Measurements from ENCODE around the gene CD48.

CD48 gene

DNA sequence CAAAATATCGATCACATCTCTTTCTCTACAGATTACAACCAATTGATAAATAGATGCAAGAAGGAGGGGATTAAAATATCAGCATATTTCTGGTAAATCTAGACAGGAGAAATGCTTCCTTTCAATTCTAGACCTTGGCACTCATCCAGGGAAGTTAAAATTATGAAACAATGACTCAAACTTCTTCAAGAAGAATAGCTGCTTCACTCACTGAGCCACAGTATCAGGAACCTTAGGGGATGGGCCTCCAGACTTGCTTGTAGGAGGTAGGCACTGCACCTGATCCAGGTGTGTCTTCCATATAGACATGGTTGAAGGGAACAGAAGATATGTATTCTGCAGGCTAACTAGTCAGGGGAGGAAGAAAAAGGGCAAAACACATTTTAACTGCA is 37.3 kb upstream of the CD48 start:
- H3K27me3 ChIP-seq (ENCODE audit: insufficient read depth, low read length): no peaks in the 10 kb centered on the region
- no CpG with 5 or more reads among the region's 1 CpG for WGBS
- no peak overlapping the region for H3K4me3 ChIP-seq (ENCODE audit: low read length)
- no peak overlapping the region for H3K9ac ChIP-seq (ENCODE audit: low read depth, low read length)
- H3K27ac ChIP-seq (ENCODE audit: low read depth, low read length): no peak overlapping the region
- H3K4me1 ChIP-seq (ENCODE audit: insufficient read depth, low read length): peaks cover 10% of the 10 kb centered on the region
- no peaks in the 10 kb centered on the region for H3K9me3 ChIP-seq (ENCODE audit: insufficient read depth, low read depth, low read length)
- H3K36me3 ChIP-seq (ENCODE audit: insufficient read depth, low read length): no peaks in the 10 kb centered on the region

DNA sequence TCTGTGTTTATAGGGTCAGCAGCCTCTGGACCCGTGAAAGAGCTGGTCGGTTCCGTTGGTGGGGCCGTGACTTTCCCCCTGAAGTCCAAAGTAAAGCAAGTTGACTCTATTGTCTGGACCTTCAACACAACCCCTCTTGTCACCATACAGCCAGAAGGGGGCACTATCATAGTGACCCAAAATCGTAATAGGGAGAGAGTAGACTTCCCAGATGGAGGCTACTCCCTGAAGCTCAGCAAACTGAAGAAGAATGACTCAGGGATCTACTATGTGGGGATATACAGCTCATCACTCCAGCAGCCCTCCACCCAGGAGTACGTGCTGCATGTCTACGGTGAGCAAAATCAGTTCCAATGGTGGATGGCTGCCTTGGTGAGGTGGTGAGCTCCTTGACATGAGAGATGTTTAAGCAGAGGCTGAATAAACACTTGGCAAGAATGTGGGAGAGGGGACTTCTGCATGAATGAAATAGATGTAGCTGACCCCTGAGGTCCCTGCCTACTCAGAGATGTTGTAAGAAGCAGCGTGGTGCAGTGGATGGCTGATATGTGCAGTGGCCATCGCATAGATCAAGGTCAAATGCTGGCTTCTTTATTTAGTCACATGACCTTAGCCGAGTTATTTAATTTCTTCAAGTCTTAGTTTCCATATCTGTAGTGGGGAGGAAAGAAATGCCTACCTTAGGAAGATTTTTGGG is 36.7 kb upstream of the CD48 start:
- H3K27ac ChIP-seq (ENCODE audit: low read depth, low read length): no peak overlapping the region
- no peak overlapping the region for H3K4me3 ChIP-seq (ENCODE audit: low read length)
- WGBS: 96% methylated on average over 10 of the region's 10 CpGs
- H3K27me3 ChIP-seq (ENCODE audit: insufficient read depth, low read length): no peaks in the 10 kb centered on the region
- no peaks in the 10 kb centered on the region for H3K36me3 ChIP-seq (ENCODE audit: insufficient read depth, low read length)
- peaks cover 10% of the 10 kb centered on the region for H3K4me1 ChIP-seq (ENCODE audit: insufficient read depth, low read length)
- no peak overlapping the region for H3K9ac ChIP-seq (ENCODE audit: low read depth, low read length)
- H3K9me3 ChIP-seq (ENCODE audit: insufficient read depth, low read depth, low read length): no peaks in the 10 kb centered on the region

DNA sequence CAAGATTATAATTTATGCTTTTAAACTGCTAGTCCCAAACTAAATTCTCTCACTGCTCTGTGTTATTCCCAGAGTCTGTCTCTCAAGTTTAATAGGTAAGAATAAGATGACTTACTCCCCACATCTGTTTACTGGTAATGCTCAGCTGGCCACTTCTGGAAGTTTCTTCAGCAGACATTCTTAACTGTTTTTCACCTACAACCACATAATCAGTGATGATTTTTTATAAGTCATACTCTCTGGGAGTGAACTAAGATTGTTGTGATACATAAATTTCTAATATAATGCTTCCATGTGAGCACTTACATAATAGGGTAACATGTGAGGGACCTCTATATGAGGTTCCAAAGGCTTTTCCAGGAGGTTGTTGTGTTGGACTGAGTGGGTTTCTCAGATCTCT is 36.1 kb upstream of the CD48 start:
- Histone ChIP-seq H3K9ac (ENCODE audit: low read depth, low read length) (no peak overlapping the region), H3K9me3 (ENCODE audit: insufficient read depth, low read depth, low read length) (no peaks in the 10 kb centered on the region), H3K4me3 (ENCODE audit: low read length) (no peak overlapping the region), H3K27me3 (ENCODE audit: insufficient read depth, low read length) (no peaks in the 10 kb centered on the region), H3K27ac (ENCODE audit: low read depth, low read length) (no peak overlapping the region; the same call in 1 of the 2 replicates), H3K36me3 (ENCODE audit: insufficient read depth, low read length) (no peaks in the 10 kb centered on the region), H3K4me1 (ENCODE audit: insufficient read depth, low read length) (peaks cover 10% of the 10 kb centered on the region)

DNA sequence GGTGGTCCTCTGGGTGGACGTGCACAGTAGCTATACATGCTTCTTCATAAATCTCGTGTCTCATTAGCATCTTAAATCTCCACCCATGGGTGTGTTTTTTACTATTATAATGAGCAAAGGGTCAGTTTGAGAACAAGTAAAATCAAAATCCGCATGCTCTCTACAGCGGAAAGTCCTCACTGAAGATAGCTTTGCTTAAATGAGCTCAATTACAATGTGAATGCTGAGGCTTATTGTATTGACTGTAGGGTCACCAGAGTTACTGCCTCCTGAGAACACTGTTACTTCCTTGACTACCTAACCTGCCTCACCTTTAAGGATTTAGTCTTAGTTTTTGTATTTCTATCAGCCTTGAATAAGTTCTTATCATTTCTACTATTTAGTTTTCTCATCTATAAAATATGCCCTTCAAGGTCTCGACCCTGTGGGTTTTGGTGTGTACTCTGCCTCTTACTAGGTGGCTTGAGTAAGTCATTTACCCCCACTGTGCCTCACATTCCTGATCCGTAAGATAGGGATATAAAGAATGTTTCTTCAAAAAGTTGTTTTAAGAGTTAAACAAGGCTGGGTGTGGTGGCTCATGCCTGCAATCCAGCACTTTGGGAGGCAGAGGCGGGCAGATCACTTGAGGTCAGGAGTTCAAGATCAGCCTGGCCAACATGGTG is 35.3 kb upstream of the CD48 start:
- peaks cover 10% of the 10 kb centered on the region for H3K4me1 ChIP-seq (ENCODE audit: insufficient read depth, low read length)
- WGBS: 53% methylated on average over 6 of the region's 7 CpGs
- peak overlapping the region; percentile 49; the same call in 1 of the 2 replicates for H3K27ac ChIP-seq (ENCODE audit: low read depth, low read length)

DNA sequence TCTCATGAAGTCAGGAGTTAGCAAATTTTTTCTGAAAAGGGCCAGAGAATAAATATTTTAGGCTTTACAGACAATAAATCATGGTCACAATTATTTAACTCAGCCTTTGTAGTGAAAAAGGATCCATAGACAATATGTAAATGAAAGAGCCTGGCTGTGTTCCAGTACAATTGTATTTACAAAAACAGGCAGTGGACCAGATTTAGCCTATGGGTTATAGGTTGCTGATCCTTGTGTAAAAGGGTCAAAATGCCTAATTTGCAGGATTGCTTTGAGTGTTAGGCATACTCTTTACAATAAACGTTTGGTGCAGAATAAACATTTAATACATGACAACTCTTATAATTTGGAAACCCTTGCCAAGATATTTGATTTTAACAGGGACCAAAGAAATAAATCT is 33.9 kb upstream of the CD48 start:
- Histone ChIP-seq H3K27ac (ENCODE audit: low read depth, low read length) (no peak overlapping the region), H3K36me3 (ENCODE audit: insufficient read depth, low read length) (no peaks in the 10 kb centered on the region), H3K9ac (ENCODE audit: low read depth, low read length) (no peak overlapping the region), H3K4me1 (ENCODE audit: insufficient read depth, low read length) (peaks cover 10% of the 10 kb centered on the region), H3K9me3 (ENCODE audit: insufficient read depth, low read depth, low read length) (no peaks in the 10 kb centered on the region), H3K27me3 (ENCODE audit: insufficient read depth, low read length) (no peaks in the 10 kb centered on the region), H3K4me3 (ENCODE audit: low read length) (no peak overlapping the region)
- WGBS: 67% methylated on average over 1 of the region's 1 CpG

More for the DNA sequence above, 35.3 kb upstream of the CD48 start:
- H3K27me3 ChIP-seq (ENCODE audit: insufficient read depth, low read length): no peaks in the 10 kb centered on the region
- H3K4me3 ChIP-seq (ENCODE audit: low read length): no peak overlapping the region
- no peak overlapping the region; the same call in 1 of the 2 replicates for H3K9ac ChIP-seq (ENCODE audit: low read depth, low read length)
- H3K36me3 ChIP-seq (ENCODE audit: insufficient read depth, low read length): no peaks in the 10 kb centered on the region
- no peaks in the 10 kb centered on the region for H3K9me3 ChIP-seq (ENCODE audit: insufficient read depth, low read depth, low read length)

DNA sequence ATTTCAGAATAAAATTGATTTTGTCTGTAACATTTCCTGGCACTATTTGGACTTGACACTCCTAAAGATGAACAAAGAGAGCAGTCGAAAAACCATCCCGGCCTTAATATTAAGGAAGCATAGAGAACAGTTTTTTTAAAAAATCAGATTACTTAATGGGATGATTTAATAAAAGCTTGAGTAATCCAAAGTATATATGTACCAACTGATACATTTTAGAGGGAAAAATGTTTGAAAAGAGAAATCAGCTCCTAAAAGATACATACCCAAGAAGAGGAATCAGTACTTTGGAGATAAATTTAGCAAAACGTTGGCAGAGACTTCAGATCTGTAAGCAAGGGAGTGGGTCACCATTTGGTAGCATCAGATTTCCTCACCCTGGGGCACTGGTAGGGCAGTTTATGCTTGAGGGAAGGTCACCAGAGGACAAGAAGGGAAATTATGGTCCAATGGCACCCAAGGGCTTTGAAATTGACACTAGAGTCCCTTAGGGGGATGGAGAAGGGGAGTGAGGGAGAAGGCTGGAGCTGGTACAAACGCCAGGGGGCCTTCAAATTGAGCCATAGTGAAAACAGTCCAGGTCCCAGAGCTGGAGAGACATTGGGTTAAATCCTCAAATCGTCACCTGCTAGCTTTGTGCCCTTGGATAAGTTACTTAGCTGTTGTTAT is 33.4 kb upstream of the CD48 start:
- H3K4me3 ChIP-seq (ENCODE audit: low read length): no peak overlapping the region
- H3K27ac ChIP-seq (ENCODE audit: low read depth, low read length): no peak overlapping the region
- peaks cover 10% of the 10 kb centered on the region for H3K4me1 ChIP-seq (ENCODE audit: insufficient read depth, low read length)
- no peaks in the 10 kb centered on the region for H3K36me3 ChIP-seq (ENCODE audit: insufficient read depth, low read length)
- no peaks in the 10 kb centered on the region for H3K9me3 ChIP-seq (ENCODE audit: insufficient read depth, low read depth, low read length)
- WGBS: 82% methylated on average over 5 of the region's 5 CpGs
- H3K27me3 ChIP-seq (ENCODE audit: insufficient read depth, low read length): no peaks in the 10 kb centered on the region
- no peak overlapping the region for H3K9ac ChIP-seq (ENCODE audit: low read depth, low read length)

DNA sequence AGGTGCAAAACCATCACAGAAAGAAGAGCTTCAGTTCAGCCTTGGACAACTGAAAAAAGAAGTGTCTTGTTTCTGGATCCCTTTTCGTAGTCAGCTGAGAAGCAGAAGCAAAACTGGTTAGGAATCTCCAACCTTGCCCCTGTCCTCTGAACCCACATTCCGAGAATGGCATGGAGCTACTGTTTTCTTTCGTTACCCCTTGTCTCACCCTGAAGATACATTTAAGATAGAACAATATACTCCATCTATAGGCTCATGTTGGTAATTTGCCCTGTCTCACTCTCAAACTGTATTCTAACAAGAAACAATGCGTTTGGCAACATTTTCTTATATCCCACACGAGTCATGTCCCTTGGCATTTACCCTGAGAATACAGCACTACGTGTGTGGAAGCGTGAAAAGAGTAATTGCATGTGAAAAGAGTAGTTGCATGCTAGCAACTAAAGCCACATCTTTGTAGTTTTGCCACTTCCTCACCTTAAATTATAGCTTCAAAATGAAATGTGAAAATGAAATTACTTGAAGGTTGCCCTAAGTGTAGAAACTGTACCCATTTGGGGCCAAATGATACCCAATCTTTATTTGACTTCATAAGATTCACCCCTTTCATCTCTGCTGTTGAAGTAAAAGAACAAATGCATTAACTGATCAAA is 32.7 kb upstream of the CD48 start:
- no peaks in the 10 kb centered on the region for H3K9me3 ChIP-seq (ENCODE audit: insufficient read depth, low read depth, low read length)
- H3K36me3 ChIP-seq (ENCODE audit: insufficient read depth, low read length): no peaks in the 10 kb centered on the region
- peaks cover 10% of the 10 kb centered on the region for H3K4me1 ChIP-seq (ENCODE audit: insufficient read depth, low read length)
- WGBS: 84% methylated on average over 7 of the region's 7 CpGs
- H3K9ac ChIP-seq (ENCODE audit: low read depth, low read length): no peak overlapping the region
- H3K27ac ChIP-seq (ENCODE audit: low read depth, low read length): no peak overlapping the region
- no peaks in the 10 kb centered on the region for H3K27me3 ChIP-seq (ENCODE audit: insufficient read depth, low read length)
- no peak overlapping the region for H3K4me3 ChIP-seq (ENCODE audit: low read length)

DNA sequence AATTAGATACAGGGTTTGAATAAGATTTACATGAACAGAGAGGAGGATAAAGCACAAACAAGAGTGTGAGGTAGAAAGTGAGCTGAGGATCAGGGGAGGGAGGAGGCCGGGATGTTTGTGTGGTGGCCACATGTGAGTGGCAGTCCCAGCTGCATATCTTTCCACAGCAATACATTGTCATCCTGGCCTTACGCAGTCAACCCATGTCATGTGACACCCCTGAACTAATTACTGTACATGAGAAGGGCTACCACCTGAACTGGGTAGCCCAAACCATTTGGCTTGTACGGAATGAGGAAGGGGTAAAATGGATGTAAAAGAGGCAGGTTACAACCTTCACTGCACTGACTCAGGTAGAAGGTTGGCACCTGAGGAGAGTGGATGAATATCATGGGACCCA is 31.6 kb upstream of the CD48 start:
- no peak overlapping the region for H3K9ac ChIP-seq (ENCODE audit: low read depth, low read length)
- H3K27ac ChIP-seq (ENCODE audit: low read depth, low read length): no peak overlapping the region
- no peaks in the 10 kb centered on the region for H3K36me3 ChIP-seq (ENCODE audit: insufficient read depth, low read length)
- no peaks in the 10 kb centered on the region for H3K9me3 ChIP-seq (ENCODE audit: insufficient read depth, low read depth, low read length)
- H3K4me1 ChIP-seq (ENCODE audit: insufficient read depth, low read length): peaks cover 10% of the 10 kb centered on the region
- H3K27me3 ChIP-seq (ENCODE audit: insufficient read depth, low read length): no peaks in the 10 kb centered on the region
- H3K4me3 ChIP-seq (ENCODE audit: low read length): no peak overlapping the region
- 94% methylated on average over 3 of the region's 3 CpGs for WGBS

DNA sequence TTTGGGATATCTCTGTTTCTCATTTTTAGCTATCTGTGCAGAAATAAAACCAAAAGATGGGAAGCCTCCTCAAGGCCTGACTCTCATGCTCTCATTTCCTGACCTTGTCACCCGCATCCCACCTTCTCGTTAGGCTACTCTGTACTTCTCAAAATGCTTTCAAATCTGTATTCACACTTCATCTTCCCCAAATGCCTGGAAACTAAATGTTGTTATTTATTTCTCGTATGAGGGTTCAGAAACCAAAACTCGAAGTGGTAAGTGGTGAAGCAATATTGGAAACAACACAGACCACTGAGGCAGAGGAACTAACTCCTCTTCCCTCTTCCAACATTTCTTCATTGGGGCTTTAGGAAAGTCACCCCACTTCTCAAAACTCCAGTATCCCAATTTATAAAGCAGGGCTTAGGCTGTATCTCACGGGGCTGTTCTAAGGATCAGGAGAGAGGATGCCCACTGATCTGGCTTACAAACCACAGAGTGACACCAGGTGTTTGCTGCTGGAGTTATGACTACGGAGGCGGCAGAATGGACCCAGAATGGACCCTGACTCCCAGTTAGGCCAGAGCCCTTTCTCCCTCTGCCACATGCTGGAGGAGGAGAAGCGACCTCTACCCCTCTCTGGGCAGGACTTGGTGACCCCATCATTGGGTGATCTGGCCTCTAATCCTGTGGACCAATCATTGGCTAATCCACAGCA is 31.0 kb upstream of the CD48 start:
- H3K4me1 ChIP-seq (ENCODE audit: insufficient read depth, low read length): peaks cover 10% of the 10 kb centered on the region
- no peak overlapping the region for H3K27ac ChIP-seq (ENCODE audit: low read depth, low read length)
- H3K27me3 ChIP-seq (ENCODE audit: insufficient read depth, low read length): no peaks in the 10 kb centered on the region
- H3K9ac ChIP-seq (ENCODE audit: low read depth, low read length): no peak overlapping the region
- H3K9me3 ChIP-seq (ENCODE audit: insufficient read depth, low read depth, low read length): no peaks in the 10 kb centered on the region
- 96% methylated on average over 8 of the region's 8 CpGs for WGBS
- H3K4me3 ChIP-seq (ENCODE audit: low read length): no peak overlapping the region
- H3K36me3 ChIP-seq (ENCODE audit: insufficient read depth, low read length): no peaks in the 10 kb centered on the region

DNA sequence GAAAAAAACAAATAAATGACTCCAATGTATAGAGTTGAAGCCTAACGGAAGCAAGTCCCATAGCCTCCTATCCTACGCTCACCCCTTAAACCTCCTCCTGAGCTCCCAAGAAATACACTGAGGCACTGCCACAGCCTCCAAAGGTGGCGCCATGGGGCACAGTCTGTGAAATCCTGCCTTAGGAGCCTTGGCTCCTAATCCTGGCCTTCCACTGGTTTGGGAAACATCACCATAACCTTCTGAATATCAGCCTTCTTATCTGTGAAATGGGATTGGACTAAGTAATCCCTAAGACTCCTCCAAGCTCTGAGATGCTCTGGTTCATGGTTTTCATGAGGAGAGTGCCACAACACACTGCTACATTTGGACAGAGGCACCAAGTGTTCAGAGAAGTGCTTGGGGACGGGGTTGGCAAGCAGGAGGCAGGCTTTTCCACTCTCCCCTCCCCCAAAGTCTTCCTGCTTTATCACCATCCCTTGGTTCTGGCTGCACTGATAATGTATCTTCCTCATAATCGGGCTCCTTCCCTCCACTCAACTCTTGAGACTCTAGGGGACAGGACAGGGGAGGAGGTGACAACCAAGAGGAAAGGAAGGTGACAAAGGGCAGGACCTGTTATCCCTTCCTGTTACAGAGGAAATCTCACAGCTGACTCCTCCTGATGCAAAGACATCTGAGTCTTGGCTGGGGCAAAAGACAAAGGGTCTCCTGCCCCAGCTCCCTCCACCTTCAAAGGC is 30.2 kb upstream of the CD48 start:
- no peaks in the 10 kb centered on the region for H3K36me3 ChIP-seq (ENCODE audit: insufficient read depth, low read length)
- H3K9me3 ChIP-seq (ENCODE audit: insufficient read depth, low read depth, low read length): peaks cover 6% of the 10 kb centered on the region; the same call in 1 of the 2 replicates
- WGBS: 91% methylated on average over 5 of the region's 5 CpGs
- no peak overlapping the region for H3K27ac ChIP-seq (ENCODE audit: low read depth, low read length)
- H3K27me3 ChIP-seq (ENCODE audit: insufficient read depth, low read length): no peaks in the 10 kb centered on the region
- no peak overlapping the region for H3K4me3 ChIP-seq (ENCODE audit: low read length)
- H3K9ac ChIP-seq (ENCODE audit: low read depth, low read length): no peak overlapping the region
- H3K4me1 ChIP-seq (ENCODE audit: insufficient read depth, low read length): peaks cover 9% of the 10 kb centered on the region
